Measurements from ENCODE around the gene KCNIP3. TPM values are rescaled to one million over a fixed set of nuclear protein-coding genes. Genes with fewer than 3 reads are reported as not detected.

KCNIP3 gene
- total RNA-seq, 2 donors from 2014 or later: 1.5 to 2.3 TPM

GRCh38 chr2:95349568-95350322 is 52.6 kb downstream of the KCNIP3 start:
- peaks cover 16% of the 10 kb centered on the region for H3K27me3 ChIP-seq
- intact Hi-C loops (cut with DNase I): loop anchor here (10.0 kb wide), 1 partner anchor 385 kb away; no protein-coding TSS in a partner anchor
- no peak overlapping the region for H3K9ac ChIP-seq (ENCODE audit: low read depth in 2 of 2, low read length in 2 of 2)
- H3K4me3 ChIP-seq: no peak overlapping the region
- H3K27ac ChIP-seq: no peak overlapping the region
- no peaks in the 10 kb centered on the region for H3K4me1 ChIP-seq
- no peaks in the 10 kb centered on the region for H3K36me3 ChIP-seq
- H3K9me3 ChIP-seq: no peaks in the 10 kb centered on the region
- no peak for TF ChIP-seq CTCF (IDR thresholded peaks at IDR 0.05)
- DNase-seq: peak; percentile 13

- H3K4me3 ChIP-seq: no peak overlapping the region
- intact Hi-C loops (cut with DNase I): no loop called here
- peak; percentile 11 for DNase-seq
- H3K4me1 ChIP-seq: no peaks in the 10 kb centered on the region
- H3K9ac ChIP-seq (ENCODE audit: low read depth in 2 of 2, low read length in 2 of 2): no peak overlapping the region
- no peaks in the 10 kb centered on the region for H3K36me3 ChIP-seq
- H3K27ac ChIP-seq: no peak overlapping the region
- H3K27me3 ChIP-seq: peaks cover 10% of the 10 kb centered on the region
- TF ChIP-seq CTCF (IDR thresholded peaks at IDR 0.05): no peak
- H3K9me3 ChIP-seq: no peaks in the 10 kb centered on the region
Observed at GRCh38 chr2:95350368-95350767, 53.2 kb downstream of the KCNIP3 start.

- no peak for DNase-seq
- Histone ChIP-seq H3K9ac (ENCODE audit: low read depth in 2 of 2, low read length in 2 of 2) (no peak overlapping the region), H3K9me3 (no peaks in the 10 kb centered on the region), H3K36me3 (no peaks in the 10 kb centered on the region), H3K4me1 (no peaks in the 10 kb centered on the region), H3K4me3 (no peak overlapping the region), H3K27ac (no peak overlapping the region), H3K27me3 (peaks cover 10% of the 10 kb centered on the region)
- no peak for TF ChIP-seq CTCF (IDR thresholded peaks at IDR 0.05)
- intact Hi-C loops (cut with DNase I): no loop called here
Observed at GRCh38 chr2:95350774-95351597, 53.8 kb downstream of the KCNIP3 start.

GRCh38 chr2:95351598-95351915 is 54.4 kb downstream of the KCNIP3 start:
- intact Hi-C loops (cut with DNase I): no loop called here
- DNase-seq: no peak
- TF ChIP-seq CTCF (IDR thresholded peaks at IDR 0.05): no peak

GRCh38 chr2:95352310-95353054 is 55.3 kb downstream of the KCNIP3 start:
- H3K27ac ChIP-seq: no peak overlapping the region
- DNase-seq: no peak
- H3K36me3 ChIP-seq: no peaks in the 10 kb centered on the region
- no peak for TF ChIP-seq CTCF (IDR thresholded peaks at IDR 0.05)
- H3K4me1 ChIP-seq: no peaks in the 10 kb centered on the region
- H3K4me3 ChIP-seq: no peak overlapping the region
- peaks cover 4% of the 10 kb centered on the region for H3K27me3 ChIP-seq
- H3K9ac ChIP-seq (ENCODE audit: low read depth in 2 of 2, low read length in 2 of 2): no peak overlapping the region
- H3K9me3 ChIP-seq: no peaks in the 10 kb centered on the region
- intact Hi-C loops (cut with DNase I): no loop called here

More at GRCh38 chr2:95351598-95351915, 54.4 kb downstream of the KCNIP3 start:
- Histone ChIP-seq H3K4me3 (no peak overlapping the region), H3K4me1 (no peaks in the 10 kb centered on the region), H3K27ac (no peak overlapping the region), H3K36me3 (no peaks in the 10 kb centered on the region), H3K27me3 (peaks cover 10% of the 10 kb centered on the region), H3K9me3 (no peaks in the 10 kb centered on the region), H3K9ac (ENCODE audit: low read depth in 2 of 2, low read length in 2 of 2) (no peak overlapping the region)
